HG03139 (cell line): ENCODE measurements around the gene ZFYVE28.

ENCODE experiments used
- ATAC-seq: cut with Tn5 transposase; IDR thresholded peaks from one replicate; pipeline ENCODE4 v1.9.1; 2021; ENCODE audit not compliant: unreplicated experiment

ZFYVE28 gene

GRCh38 chr4:2412534-2412884, 5.9 kb downstream of the ZFYVE28 start:
- peak; percentile 25 for ATAC-seq

- no peak for ATAC-seq
Measured at GRCh38 chr4:2411786-2412510, 6.5 kb downstream of the ZFYVE28 start.

GRCh38 chr4:2409381-2409783, 9.1 kb downstream of the ZFYVE28 start:
- no peak for ATAC-seq

GRCh38 chr4:2408976-2409375, 9.5 kb downstream of the ZFYVE28 start:
- no peak for ATAC-seq

- no peak for ATAC-seq
Measured at GRCh38 chr4:2408401-2408958, 10.0 kb downstream of the ZFYVE28 start.

GRCh38 chr4:2407991-2408342, 10.5 kb downstream of the ZFYVE28 start:
- no peak for ATAC-seq

GRCh38 chr4:2406920-2407319, 11.5 kb downstream of the ZFYVE28 start:
- ATAC-seq: no peak

- no peak for ATAC-seq
Measured at GRCh38 chr4:2406406-2406805, 12.0 kb downstream of the ZFYVE28 start.

- no peak for ATAC-seq
Measured at GRCh38 chr4:2402941-2403340, 15.5 kb downstream of the ZFYVE28 start.

- no peak for ATAC-seq
Measured at GRCh38 chr4:2402048-2402842, 16.2 kb downstream of the ZFYVE28 start.

GRCh38 chr4:2401610-2401983, 16.8 kb downstream of the ZFYVE28 start:
- ATAC-seq: no peak

- ATAC-seq: no peak
Measured at GRCh38 chr4:2400841-2401609, 17.4 kb downstream of the ZFYVE28 start.

- no peak for ATAC-seq
Measured at GRCh38 chr4:2399631-2400190, 18.7 kb downstream of the ZFYVE28 start.

GRCh38 chr4:2399216-2399615, 19.2 kb downstream of the ZFYVE28 start:
- no peak for ATAC-seq

- ATAC-seq: no peak
Measured at GRCh38 chr4:2397596-2398379, 20.7 kb downstream of the ZFYVE28 start.

- no peak for ATAC-seq
Measured at GRCh38 chr4:2396781-2397368, 21.6 kb downstream of the ZFYVE28 start.

GRCh38 chr4:2395584-2395983, 22.9 kb downstream of the ZFYVE28 start:
- no peak for ATAC-seq

GRCh38 chr4:2395038-2395437, 23.4 kb downstream of the ZFYVE28 start:
- no peak for ATAC-seq

GRCh38 chr4:2394528-2394927, 23.9 kb downstream of the ZFYVE28 start:
- ATAC-seq: no peak
